ENCODE measurements around the gene TRABD. TPM values are rescaled to one million over a fixed set of nuclear protein-coding genes. Genes with fewer than 3 reads are reported as not detected.
"Not testable (repeated sequence)": the region's sequence is repeated elsewhere in the genome, so short reads cannot be mapped to it uniquely, and the experiment has no call there.

The TRABD gene
- polyA plus RNA-seq, 1 donor: 41.3 TPM

- Histone ChIP-seq H3K4me3 (ENCODE audit: low read length) (no peak overlapping the region), H3K36me3 (ENCODE audit: control insufficient read depth, insufficient read depth, low read length) (no peaks in the 10 kb centered on the region), H3K27me3 (ENCODE audit: control insufficient read depth, insufficient read depth, low read length) (no peaks in the 10 kb centered on the region), H3K27ac (ENCODE audit: low read length) (no peak overlapping the region), H3K9me3 (ENCODE audit: control insufficient read depth, low read depth, low read length) (no peaks in the 10 kb centered on the region), H3K4me1 (ENCODE audit: control insufficient read depth, insufficient read depth, low read length) (peaks cover 28% of the 10 kb centered on the region)
- DNase-seq: no peak
- WGBS (ENCODE audit: insufficient coverage, low lambda C conversion rate): no CpG with 5 or more reads among the region's 7 CpGs
These were observed 42.6 kb upstream of the TRABD start for GRCh38 chr22:50143096-50143495.

GRCh38 chr22:50144005-50144614 is 41.6 kb upstream of the TRABD start:
- Histone ChIP-seq H3K9me3 (ENCODE audit: control insufficient read depth, low read depth, low read length) (no peaks in the 10 kb centered on the region), H3K36me3 (ENCODE audit: control insufficient read depth, insufficient read depth, low read length) (no peaks in the 10 kb centered on the region), H3K27me3 (ENCODE audit: control insufficient read depth, insufficient read depth, low read length) (no peaks in the 10 kb centered on the region), H3K4me1 (ENCODE audit: control insufficient read depth, insufficient read depth, low read length) (peaks cover 33% of the 10 kb centered on the region), H3K4me3 (ENCODE audit: low read length) (no peak overlapping the region), H3K27ac (ENCODE audit: low read length) (no peak overlapping the region)
- DNase-seq: no peak
- no CpG with 5 or more reads among the region's 18 CpGs for WGBS (ENCODE audit: insufficient coverage, low lambda C conversion rate)

DNA sequence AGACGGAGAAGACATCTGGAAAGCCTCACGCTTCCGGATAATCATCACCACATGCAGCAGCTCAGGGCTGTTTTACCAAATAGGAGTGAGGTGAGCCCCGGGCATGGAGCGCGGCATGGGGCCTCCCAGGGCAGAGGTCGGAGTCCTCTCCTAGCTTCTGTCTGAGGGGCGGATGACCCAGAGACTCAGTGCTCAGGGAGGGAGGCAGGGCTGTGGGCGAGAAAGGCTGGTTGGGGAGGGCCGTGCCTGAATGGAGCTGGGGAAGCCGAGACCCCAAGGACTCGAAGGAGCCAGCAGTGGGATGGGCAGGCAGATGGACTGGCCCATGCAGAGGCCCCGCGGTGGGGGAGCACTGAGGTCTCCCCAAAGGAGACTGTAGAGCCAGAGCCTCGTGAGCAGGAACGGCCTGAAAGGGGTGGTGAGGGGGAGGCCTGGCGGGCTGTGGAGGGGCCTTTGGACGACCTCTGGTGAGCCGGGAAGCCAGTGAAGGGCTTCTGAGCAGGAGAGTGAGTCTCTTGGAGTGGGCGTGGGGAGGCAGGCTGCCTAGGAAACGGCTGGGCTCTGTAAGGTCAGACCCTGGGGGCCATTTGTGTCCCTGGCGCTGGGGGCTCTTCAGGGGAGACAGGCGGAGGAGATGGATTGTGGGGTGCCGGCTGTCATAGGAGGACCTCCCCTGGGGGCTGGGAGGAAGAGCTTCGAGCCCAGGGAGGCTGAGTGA is 39.8 kb upstream of the TRABD start:
- peak; percentile 62 to 83 for DNase-seq
- H3K4me3 ChIP-seq (ENCODE audit: low read length): peak overlapping the region; percentile 17
- WGBS (ENCODE audit: insufficient coverage, low lambda C conversion rate): no CpG with 5 or more reads among the region's 25 CpGs
- H3K9me3 ChIP-seq (ENCODE audit: control insufficient read depth, low read depth, low read length): no peaks in the 10 kb centered on the region
- no peaks in the 10 kb centered on the region for H3K36me3 ChIP-seq (ENCODE audit: control insufficient read depth, insufficient read depth, low read length)
- no peaks in the 10 kb centered on the region for H3K27me3 ChIP-seq (ENCODE audit: control insufficient read depth, insufficient read depth, low read length)
- peak overlapping the region; percentile 75 for H3K27ac ChIP-seq (ENCODE audit: low read length)
- H3K4me1 ChIP-seq (ENCODE audit: control insufficient read depth, insufficient read depth, low read length): peaks cover 25% of the 10 kb centered on the region

DNA sequence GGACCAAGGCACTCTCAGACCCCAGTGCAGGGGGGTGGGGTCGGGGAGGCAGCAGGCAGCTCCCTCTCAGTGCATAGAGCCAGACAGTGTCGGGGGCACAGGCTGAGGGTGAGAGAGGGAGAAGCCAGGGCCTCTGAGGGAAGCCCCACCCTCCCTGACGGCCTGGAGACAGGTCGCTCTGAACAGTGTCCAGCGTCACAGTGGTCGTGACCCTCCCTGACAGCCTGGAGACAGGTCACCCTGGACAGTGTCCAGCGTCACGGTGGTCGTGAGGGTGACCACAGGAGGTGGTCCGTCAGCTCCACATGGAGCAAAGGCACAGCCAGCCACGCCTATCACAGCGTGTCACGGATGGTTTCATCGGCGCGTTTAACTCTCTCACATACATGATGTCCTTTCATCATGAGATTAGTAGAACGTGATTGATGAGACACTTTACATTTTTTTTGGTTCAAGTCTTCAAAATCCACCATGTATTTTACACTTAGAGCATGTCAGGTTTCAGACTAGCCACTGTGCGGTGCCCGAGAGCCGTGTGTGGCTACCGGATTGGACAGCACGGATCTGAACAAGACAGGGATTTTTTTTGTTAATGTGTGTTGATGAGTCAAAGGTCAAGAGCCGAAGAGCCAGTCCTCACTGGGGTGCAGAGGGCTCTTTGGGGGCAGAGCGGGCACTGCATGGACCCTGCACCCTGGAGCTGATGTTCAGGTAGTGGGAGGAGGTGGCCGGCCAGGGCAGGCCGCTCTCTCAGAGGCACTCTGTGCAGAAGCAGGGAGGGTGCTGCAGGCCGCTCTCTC is 39.1 kb upstream of the TRABD start:
- DNase-seq: peak; percentile 84 to 89
- Histone ChIP-seq H3K27me3 (ENCODE audit: control insufficient read depth, insufficient read depth, low read length) (no peaks in the 10 kb centered on the region), H3K27ac (ENCODE audit: low read length) (peak overlapping the region; percentile 75), H3K4me1 (ENCODE audit: control insufficient read depth, insufficient read depth, low read length) (peaks cover 25% of the 10 kb centered on the region), H3K9me3 (ENCODE audit: control insufficient read depth, low read depth, low read length) (no peaks in the 10 kb centered on the region), H3K36me3 (ENCODE audit: control insufficient read depth, insufficient read depth, low read length) (no peaks in the 10 kb centered on the region), H3K4me3 (ENCODE audit: low read length) (peak overlapping the region; percentile 17)
- WGBS (ENCODE audit: insufficient coverage, low lambda C conversion rate): 20% methylated on average over 1 of the region's 27 CpGs

DNA sequence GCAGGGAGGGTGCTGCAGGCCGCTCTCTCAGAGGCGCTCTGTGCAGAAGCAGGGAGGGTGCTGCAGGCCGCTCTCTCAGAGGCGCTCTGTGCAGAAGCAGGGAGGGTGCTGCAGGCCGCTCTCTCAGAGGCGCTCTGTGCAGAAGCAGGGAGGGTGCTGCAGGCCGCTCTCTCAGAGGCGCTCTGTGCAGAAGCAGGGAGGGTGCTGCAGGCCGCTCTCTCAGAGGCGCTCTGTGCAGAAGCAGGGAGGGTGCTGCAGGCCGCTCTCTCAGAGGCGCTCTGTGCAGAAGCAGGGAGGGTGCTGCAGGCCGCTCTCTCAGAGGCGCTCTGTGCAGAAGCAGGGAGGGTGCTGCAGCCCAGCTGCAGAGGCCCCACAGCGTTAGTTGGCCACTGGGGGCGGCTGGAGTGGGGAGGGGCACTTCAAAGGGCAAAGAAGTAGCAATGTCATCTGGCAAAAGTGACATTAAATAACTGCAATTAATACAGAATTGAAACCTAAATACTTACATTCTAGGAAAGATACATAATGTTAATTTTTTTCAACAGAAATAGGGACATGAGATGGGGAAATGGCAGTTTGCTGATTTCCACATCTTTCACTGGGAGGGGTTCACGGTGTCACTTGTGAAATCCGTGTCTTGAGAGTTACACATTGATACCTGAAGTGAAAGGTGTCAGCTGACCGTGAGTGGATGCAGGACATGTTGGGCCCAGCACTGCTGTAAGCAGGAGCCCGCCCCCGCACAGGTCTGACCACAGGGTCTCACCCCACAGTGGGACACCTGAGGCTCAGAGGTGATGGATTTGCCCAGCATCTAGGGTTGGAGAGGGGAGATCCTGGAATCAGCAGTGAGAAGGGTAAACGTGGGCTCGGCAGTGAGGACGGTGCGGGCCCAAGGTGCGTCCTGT is 38.2 kb upstream of the TRABD start:
- not testable (repeated sequence) for H3K36me3 ChIP-seq (ENCODE audit: control insufficient read depth, insufficient read depth, low read length); H3K9me3 ChIP-seq (ENCODE audit: control insufficient read depth, low read depth, low read length); H3K4me3 ChIP-seq (ENCODE audit: low read length); H3K27me3 ChIP-seq (ENCODE audit: control insufficient read depth, insufficient read depth, low read length)
- DNase-seq: peak; percentile 37 to 42
- peak overlapping the region; percentile 49 for H3K27ac ChIP-seq (ENCODE audit: low read length)
- H3K4me1 ChIP-seq (ENCODE audit: control insufficient read depth, insufficient read depth, low read length): peaks cover 25% of the 10 kb centered on the region
- no CpG with 5 or more reads among the region's 26 CpGs for WGBS (ENCODE audit: insufficient coverage, low lambda C conversion rate)

DNA sequence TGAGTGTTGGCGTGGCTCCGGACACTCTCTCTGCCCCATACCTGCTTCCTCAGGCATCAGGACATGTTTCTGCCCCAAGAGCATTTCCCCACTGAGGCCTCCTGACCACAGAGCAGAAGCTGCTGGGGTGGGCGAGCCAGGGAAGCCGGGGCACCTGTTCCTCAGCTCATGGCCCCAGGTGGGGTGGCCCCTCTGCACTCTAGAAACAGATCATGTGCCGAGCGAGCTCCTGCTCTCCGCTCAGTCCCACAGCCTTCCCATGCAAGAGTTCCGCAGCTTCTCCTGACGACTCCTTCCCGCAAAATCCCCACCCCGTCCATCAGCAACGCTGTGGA is 37.6 kb upstream of the TRABD start:
- no peaks in the 10 kb centered on the region for H3K27me3 ChIP-seq (ENCODE audit: control insufficient read depth, insufficient read depth, low read length)
- H3K27ac ChIP-seq (ENCODE audit: low read length): peak overlapping the region; percentile 49
- H3K4me3 ChIP-seq (ENCODE audit: low read length): no peak overlapping the region
- 90% methylated on average over 2 of the region's 12 CpGs for WGBS (ENCODE audit: insufficient coverage, low lambda C conversion rate)
- DNase-seq: no peak
- H3K36me3 ChIP-seq (ENCODE audit: control insufficient read depth, insufficient read depth, low read length): no peaks in the 10 kb centered on the region
- H3K9me3 ChIP-seq (ENCODE audit: control insufficient read depth, low read depth, low read length): no peaks in the 10 kb centered on the region
- H3K4me1 ChIP-seq (ENCODE audit: control insufficient read depth, insufficient read depth, low read length): peaks cover 25% of the 10 kb centered on the region

GRCh38 chr22:50148991-50149721 is 36.6 kb upstream of the TRABD start:
- Histone ChIP-seq H3K4me1 (ENCODE audit: control insufficient read depth, insufficient read depth, low read length) (peaks cover 25% of the 10 kb centered on the region), H3K36me3 (ENCODE audit: control insufficient read depth, insufficient read depth, low read length) (no peaks in the 10 kb centered on the region), H3K9me3 (ENCODE audit: control insufficient read depth, low read depth, low read length) (no peaks in the 10 kb centered on the region), H3K4me3 (ENCODE audit: low read length) (no peak overlapping the region), H3K27me3 (ENCODE audit: control insufficient read depth, insufficient read depth, low read length) (no peaks in the 10 kb centered on the region), H3K27ac (ENCODE audit: low read length) (no peak overlapping the region)
- no CpG with 5 or more reads among the region's 22 CpGs for WGBS (ENCODE audit: insufficient coverage, low lambda C conversion rate)
- peak; percentile 48 to 52 for DNase-seq

DNA sequence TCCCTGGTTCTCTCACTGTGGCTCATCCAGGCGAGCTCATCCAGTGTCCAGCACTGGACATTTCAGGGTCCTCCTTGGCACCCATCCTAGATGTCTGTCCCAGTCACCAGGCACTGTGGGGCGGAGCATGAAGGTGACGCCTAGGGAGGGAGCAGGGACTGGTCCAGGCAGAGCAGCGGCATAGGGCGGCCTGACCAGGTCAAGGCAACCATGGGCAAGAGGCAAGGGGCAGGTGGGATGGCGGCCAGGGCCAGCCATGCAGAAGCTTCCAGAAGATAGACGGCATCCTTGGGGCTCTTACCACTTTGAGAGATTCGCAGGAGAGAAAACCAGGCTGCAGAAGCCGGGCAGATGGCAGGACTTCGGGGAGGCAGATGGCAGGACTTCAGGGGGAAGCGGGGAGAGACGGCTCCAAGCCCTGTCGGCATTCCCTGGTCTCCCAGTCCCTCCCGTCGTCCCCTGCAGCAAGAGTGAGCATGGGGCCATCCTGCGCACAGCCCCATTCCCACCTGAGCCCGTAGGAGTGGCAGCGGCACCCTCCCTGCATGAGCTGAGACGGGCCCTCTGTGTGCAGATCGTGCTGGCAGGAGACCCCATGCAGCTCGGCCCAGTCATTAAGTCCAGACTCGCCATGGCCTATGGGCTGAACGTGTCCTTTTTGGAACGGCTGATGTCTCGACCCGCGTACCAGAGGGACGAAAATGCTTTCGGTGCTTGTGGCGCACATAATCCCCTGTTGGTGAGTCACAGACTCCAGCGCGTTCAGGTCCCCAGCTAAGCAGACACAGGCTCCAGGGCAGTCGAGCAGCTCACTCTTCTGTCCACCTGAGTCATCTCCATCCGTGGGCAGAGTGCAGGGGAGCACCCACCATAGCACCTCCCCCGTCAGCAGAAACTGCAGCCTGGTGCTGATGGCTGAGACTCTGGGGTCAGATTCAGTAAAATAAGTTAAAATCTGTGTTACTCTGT is 35.3 kb upstream of the TRABD start:
- no peaks in the 10 kb centered on the region for H3K36me3 ChIP-seq (ENCODE audit: control insufficient read depth, insufficient read depth, low read length)
- no peak for DNase-seq
- no CpG with 5 or more reads among the region's 35 CpGs for WGBS (ENCODE audit: insufficient coverage, low lambda C conversion rate)
- no peak overlapping the region for H3K4me3 ChIP-seq (ENCODE audit: low read length)
- H3K9me3 ChIP-seq (ENCODE audit: control insufficient read depth, low read depth, low read length): no peaks in the 10 kb centered on the region
- no peak overlapping the region for H3K27ac ChIP-seq (ENCODE audit: low read length)
- no peaks in the 10 kb centered on the region for H3K27me3 ChIP-seq (ENCODE audit: control insufficient read depth, insufficient read depth, low read length)
- H3K4me1 ChIP-seq (ENCODE audit: control insufficient read depth, insufficient read depth, low read length): peaks cover 20% of the 10 kb centered on the region
